Stimulated activated CD8-positive, alpha-beta memory T cell treated with anti-CD3 and anti-CD28 coated beads, Interleukin-12 subunit alpha, Interleukin-12 subunit beta, amount 100 ng/mL, for 1 hour (primary cell): Measurements from ENCODE around the gene COL15A1.

ENCODE experiments used
- DNase-seq: peaks from one replicate; pipeline ENCODE4 v3.0.0-alpha.2; 2020; ENCODE audit warnings: low read depth

The COL15A1 gene

GRCh38 chr9:99015448-99015847, 71.7 kb downstream of the COL15A1 start:
- no peak for DNase-seq

GRCh38 chr9:99015890-99016289, 72.2 kb downstream of the COL15A1 start:
- no peak for DNase-seq

DNA sequence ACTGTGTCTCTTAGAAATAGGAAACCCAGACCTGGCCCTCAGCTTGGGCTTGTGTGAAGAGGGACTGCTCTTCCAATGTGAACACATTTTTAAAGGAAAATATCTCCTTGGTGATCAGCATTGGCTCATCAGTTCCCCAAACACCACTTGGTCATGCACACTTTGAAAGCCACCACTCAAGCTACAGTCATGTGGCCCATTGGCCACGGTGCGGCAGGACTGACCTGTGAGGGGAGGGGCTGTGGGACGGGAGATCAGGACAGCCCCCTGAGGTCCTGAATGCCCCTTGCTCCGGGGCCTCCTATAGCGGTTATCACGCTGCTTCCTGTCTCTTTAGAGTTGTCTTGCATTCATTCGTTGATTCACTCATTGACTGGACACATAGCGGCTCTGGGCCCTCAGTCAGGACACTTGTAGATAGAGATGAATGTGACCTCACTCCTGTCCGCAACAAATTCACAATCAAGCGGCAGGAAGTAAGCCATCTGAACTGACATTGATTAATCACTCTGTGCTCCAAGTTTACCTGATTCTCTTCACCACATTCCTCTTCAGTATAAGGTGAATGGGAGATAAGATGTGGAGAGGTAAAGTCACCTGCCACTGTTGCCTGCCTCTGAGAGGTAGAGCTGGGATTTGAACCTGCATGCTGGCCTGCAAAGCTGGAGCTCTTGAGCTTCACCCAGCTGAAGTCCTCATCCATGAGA, 73.1 kb downstream of the COL15A1 start:
- DNase-seq, result no peak

DNA sequence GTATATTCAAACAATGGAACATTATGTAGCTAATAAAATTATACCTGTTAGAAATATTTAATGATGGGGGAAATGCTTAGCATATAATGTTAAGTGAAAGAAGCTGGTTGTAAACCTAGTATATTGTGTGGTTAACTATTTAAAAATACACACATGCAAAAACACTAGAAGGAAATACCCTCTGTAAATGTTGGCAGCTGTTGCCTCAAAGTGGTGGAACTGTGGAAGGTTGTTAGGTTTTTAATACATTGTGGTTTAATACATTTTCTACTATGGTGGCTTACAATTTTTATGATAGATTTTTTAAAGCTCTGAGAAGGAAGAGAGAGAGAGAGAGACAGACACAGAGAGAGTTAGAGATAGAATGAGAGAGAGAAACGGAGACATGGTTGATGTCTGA, 74.9 kb downstream of the COL15A1 start:
- no peak for DNase-seq

GRCh38 chr9:99019510-99020331, 76.0 kb downstream of the COL15A1 start:
- DNase-seq, result no peak

GRCh38 chr9:99020786-99021436, 77.2 kb downstream of the COL15A1 start:
- no peak for DNase-seq

DNA sequence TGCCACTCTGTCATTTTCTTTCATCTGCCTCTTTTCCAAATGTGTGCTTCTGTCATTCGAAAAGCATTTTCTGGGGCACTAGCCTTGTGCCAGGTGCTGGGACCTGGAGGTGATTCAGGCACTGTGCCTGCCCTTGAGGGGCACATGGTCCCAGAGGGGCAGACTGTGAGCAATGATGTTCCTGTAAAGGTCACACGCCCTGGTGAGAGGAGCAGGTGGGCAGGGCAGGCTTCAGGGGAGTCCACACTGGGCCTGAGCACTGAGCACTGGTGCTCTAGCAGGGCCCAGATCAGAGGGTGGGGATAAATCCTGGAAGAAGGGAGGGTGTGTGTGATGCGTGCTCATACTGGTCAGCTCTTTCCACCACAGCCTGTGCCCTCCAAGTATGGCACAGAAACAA, 77.8 kb downstream of the COL15A1 start:
- no peak for DNase-seq

- DNase-seq, result no peak
These were observed 79.5 kb downstream of the COL15A1 start for GRCh38 chr9:99023231-99023630.

DNA sequence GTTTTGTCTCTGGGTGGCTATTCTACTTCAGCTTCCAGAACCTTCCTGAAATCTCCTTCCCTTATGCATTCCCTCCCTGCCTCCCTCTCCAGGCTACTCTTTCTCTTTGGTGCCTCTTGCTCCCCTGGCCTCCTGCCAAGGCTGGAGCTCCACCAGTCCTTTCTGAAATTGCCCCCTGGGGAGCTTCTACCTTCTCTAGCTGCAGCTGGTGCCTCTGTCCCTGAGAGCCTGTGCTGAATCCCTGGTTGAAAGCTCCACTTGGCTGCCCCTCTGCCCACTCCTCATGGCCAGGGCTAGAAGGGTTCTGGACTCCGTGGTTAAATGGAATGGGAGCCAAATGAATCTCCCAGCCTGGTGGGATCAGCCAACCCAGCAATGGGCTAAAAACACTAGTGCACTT, 80.1 kb downstream of the COL15A1 start:
- DNase-seq, result no peak

DNA sequence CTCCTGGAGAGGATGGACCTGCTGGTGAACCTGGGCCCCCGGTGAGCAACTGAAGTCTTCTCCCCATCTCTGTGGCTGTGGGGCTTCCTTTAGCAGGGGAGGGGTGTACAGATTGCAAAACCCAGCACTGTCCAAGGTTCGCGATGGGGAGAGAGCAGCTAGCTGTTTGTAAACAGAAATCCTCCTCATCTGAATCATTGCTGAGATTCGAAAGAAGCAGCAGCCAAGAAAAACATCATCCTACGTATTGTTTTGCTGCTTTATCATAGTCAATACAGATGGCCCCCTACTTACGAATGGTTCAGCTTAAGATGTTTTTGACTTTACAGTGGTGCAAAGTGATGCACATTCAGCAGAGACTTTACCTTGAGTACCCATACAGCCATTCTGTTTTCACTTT, 81.3 kb downstream of the COL15A1 start:
- DNase-seq, result no peak

DNA sequence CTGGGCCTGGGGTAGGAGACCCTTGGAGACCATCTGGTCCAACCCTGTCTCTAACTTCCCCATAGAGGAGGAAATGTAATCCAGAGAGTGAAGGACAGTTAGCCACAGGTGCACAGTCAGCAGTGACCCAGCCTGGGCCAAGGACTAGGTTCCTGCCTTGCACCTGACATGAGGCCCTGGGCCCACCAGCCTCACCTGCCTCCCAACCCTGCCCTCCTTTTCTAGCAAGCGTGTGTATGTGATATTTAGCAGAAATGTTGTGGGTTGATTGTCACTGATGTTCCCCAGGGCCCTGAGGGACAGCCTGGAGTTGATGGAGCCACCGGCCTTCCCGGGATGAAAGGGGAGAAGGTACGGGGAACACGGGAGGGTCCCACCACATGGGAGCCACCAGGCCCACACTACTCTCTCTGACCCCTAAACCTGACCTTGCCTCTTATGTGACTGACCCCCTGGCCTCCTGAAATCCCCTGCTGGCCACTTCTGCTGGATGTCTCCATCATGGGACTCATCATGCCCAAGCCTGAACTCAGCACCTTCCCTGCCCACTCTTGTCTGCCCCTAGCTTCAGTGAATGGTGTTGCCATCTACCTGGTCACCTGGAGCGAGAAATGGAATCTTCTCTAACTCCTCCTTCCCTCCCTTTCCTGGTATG, 82.0 kb downstream of the COL15A1 start:
- no peak for DNase-seq

GRCh38 chr9:99026271-99026955, 82.7 kb downstream of the COL15A1 start:
- DNase-seq, result no peak

- no peak for DNase-seq
These were observed 83.2 kb downstream of the COL15A1 start for GRCh38 chr9:99026956-99027298.

- no peak for DNase-seq
These were observed 83.7 kb downstream of the COL15A1 start for GRCh38 chr9:99027443-99027842.

DNA sequence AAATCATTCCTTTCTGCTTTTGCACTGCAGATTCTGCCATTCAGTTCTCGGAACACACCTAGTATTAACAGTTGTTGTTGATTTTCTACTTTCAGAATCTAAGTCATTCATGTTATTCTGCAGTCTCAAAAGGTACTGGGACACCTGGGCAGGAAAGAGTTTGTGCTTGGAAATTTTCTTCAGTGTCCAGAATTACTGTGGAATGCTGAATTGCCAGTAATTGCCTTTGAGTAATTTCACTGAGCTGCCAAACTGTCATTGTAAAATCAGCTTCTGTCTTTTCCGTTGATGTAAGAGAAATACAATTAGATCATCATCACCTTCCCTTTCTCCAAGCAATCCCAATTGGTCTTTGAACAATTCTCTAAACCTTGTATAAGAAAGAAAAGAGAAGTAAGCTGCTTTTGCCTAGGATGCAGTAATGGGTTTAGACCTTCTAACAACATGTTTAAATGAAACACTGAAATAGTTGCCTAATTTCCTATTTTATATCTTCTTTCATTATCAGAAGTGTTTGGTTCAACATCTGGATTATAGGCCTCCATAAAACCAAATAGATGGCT, 85.5 kb downstream of the COL15A1 start:
- no peak for DNase-seq

- DNase-seq, result no peak
These were observed 86.4 kb downstream of the COL15A1 start for GRCh38 chr9:99030092-99030511.

DNA sequence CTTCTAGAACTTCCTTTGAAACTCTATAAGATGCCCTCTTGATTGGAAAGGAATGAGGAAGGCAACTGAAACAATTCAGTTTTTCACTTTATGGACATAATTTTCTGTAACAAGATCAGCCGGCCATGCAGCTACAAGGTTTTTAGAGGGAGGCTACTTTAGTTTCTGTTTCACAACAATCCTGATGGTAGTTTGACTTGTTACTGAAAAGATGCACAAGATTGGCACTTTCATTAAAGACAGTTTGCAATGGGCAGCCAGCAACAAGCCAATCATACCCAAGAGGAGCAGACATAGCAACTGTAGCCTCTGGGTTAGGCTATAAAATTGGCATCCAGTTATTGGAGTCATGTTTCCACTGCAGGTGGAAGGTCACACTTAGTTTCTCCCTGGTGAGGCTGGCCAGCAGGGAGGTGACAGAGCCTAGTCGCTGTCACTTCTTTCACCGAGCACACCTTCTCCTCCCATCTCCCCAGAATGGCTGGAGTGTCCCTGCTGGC, 87.0 kb downstream of the COL15A1 start:
- DNase-seq, result no peak

DNA sequence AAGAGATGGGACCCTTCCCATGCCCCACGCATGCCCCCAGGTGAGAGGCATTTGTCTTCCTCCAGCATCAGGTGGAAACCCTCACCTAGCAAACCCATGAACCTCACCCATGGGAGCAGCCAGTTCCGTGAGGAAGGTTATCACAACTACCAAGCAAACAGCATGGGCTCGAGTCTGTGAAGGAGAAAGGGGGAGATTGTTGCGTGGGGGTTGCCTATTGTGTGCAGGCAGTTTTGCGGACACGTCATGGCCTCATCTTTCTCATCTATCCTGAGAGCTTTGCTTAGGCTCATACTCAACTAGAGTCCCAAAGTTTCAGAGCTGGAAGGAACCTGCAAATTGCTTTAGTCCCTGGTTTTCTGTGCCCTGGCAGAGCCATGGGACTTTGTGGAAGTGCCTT, 87.6 kb downstream of the COL15A1 start:
- DNase-seq, result no peak

- DNase-seq, result no peak
These were observed 88.3 kb downstream of the COL15A1 start for GRCh38 chr9:99031994-99032393.

DNA sequence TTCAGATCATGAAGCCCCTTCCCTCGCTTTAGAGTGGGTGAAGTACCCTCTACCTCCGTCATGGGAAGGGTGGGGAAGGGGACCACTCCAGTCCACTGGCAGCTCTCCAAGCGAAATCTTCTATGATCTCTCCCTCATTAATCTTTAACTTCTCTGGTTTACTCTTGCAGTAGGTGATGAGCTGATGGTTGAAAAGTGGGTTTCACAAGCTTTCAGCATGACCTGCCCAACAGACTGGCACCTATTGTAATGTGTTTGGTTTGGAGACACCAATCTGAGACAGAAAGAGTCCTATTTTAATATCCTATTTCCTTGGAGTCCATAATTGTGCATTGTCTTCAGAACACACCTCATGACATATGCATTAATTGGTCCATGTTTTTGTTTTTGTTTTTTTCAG, 90.4 kb downstream of the COL15A1 start:
- DNase-seq, result no peak

- DNase-seq, result no peak
These were observed 91.6 kb downstream of the COL15A1 start for GRCh38 chr9:99035313-99035712.
